WTC11 (cell line): ENCODE data around the gene TBC1D14.

ENCODE experiments used
- CTCF ChIP-seq: fragments of 200-600 bp; IDR thresholded peaks from 2 replicates; pipeline ENCODE4 v1.8.0; 2022; ENCODE audit warnings: antibody characterized with exemption
- FOXP1 ChIP-seq: sonication (generic); formaldehyde crosslinking; IDR thresholded peaks from 2 replicates; pipeline ENCODE4 v1.8.0; 2022; ENCODE audit warnings: missing genetic modification reagents, mild to moderate bottlenecking, moderate library complexity, borderline replicate concordance
- MYBL2 ChIP-seq: sonication (generic); formaldehyde crosslinking; IDR thresholded peaks from 2 replicates; pipeline ENCODE4 v1.8.1; 2023; ENCODE audit warnings: mild to moderate bottlenecking, moderate library complexity, missing genetic modification reagents
- NR1H2 ChIP-seq: sonication (generic); formaldehyde crosslinking; IDR thresholded peaks from 2 replicates; pipeline ENCODE4 v1.9.0; 2021; ENCODE audit warnings: mild to moderate bottlenecking, moderate library complexity, missing genetic modification reagents
- SOX15 ChIP-seq: fragments of 250-450 bp; sonication (Bioruptor Pico); IDR thresholded peaks from 2 replicates; pipeline ENCODE4 v1.9.0; 2021; ENCODE audit warnings: mild to moderate bottlenecking
- ZNF138 ChIP-seq: sonication (generic); formaldehyde crosslinking; conservative IDR thresholded peaks from 2 replicates; pipeline ENCODE4 v1.8.1; 2022; ENCODE audit warnings: mild to moderate bottlenecking, moderate library complexity, missing genetic modification reagents

DNA sequence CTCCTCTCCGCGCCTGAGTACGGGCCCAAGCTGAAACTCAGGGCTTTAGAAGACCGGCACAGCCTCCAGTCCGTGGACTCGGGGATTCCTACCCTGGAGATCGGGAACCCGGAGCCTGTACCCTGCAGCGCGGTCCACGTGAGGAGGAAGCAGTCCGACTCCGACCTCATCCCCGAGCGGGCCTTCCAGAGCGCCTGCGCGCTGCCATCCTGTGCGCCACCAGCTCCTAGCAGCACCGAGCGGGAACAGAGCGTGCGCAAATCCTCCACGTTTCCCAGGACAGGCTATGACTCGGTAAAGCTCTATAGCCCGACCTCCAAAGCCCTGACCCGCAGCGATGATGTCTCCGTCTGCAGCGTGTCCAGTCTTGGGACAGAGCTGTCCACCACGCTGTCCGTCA is 13.9 kb downstream of the TBC1D14 start:
- TF ChIP-seq CTCF (no peak), SOX15 (no peak), NR1H2 (CRISPR knock-in tag) (no peak), FOXP1 (CRISPR knock-in tag) (no peak), MYBL2 (CRISPR knock-in tag) (no peak), ZNF138 (no peak)
